ENCODE measurements around the gene FAM3A. TPM values are rescaled to one million over a fixed set of nuclear protein-coding genes. Genes with fewer than 3 reads are reported as not detected.

Gene FAM3A
- total and polyA plus RNA-seq, 3 experiments from 2014 or later = 28.4 to 29.6 (median 29.4) TPM

GRCh38 chrX:154459832-154460231 is 56.2 kb downstream of the FAM3A start:
- Mint-ChIP-seq H3K36me3 (peaks cover 0 to 25% (median 2%) of the 10 kb centered on the region in 3 donors), H3K4me1 (peaks cover 14 to 34% (median 18%) of the 10 kb centered on the region in 3 donors), H3K27ac (no peak overlapping the region), H3K27me3 (peaks cover 0 to 1% of the 10 kb centered on the region in 2 donors), H3K4me3 (peak overlapping the region in 5 of 7 donors; percentile 41 to 85 (median 64)), H3K9me3 (no peaks in the 10 kb centered on the region)
- Histone ChIP-seq H3K27ac (ENCODE audit: low read depth, low read length) (no peak overlapping the region), H3K9me3 (ENCODE audit: low read length) (no peaks in the 10 kb centered on the region), H3K27me3 (ENCODE audit: insufficient read depth, low read length, poor library complexity, severe bottlenecking) (no peaks in the 10 kb centered on the region), H3K4me1 (ENCODE audit: insufficient read depth, low read length) (peaks cover 5% of the 10 kb centered on the region), H3K4me3 (ENCODE audit: low read length) (no peak overlapping the region), H3K36me3 (ENCODE audit: insufficient read depth, low read length) (no peaks in the 10 kb centered on the region)
- ChIA-PET POLR2A (interaction anchor here (0.8 to 1.4 kb wide), 3 partner anchors 8 to 31 kb away, joined by 3 to 4 read pairs (median 3); partner anchors contain the start of genes FAM50A and SLC10A3), CTCF (interaction anchor here (1.3 kb wide), 1 partner anchor 61 kb away, joined by 4 read pairs; no protein-coding TSS in a partner anchor)
- DNase-seq = no peak

- no peaks in the 10 kb centered on the region for H3K27me3 ChIP-seq (ENCODE audit: insufficient read depth, low read length, poor library complexity, severe bottlenecking)
- no peak for DNase-seq
- Mint-ChIP-seq H3K36me3 (peaks cover 0 to 24% (median 2%) of the 10 kb centered on the region in 3 donors), H3K9me3 (no peaks in the 10 kb centered on the region), H3K27ac (peak overlapping the region; percentile 26 to 94 (median 54)), H3K4me1 (peaks cover 14 to 34% (median 18%) of the 10 kb centered on the region in 3 donors), H3K4me3 (peak overlapping the region; percentile 77 to 92 (median 83)), H3K27me3 (peaks cover 0 to 4% of the 10 kb centered on the region in 2 donors)
- H3K4me3 ChIP-seq (ENCODE audit: low read length) = peak overlapping the region; percentile 55
- ChIA-PET POLR2A (interaction anchor here (0.6 to 1.4 kb wide), 7 partner anchors 9 to 31 kb away, joined by 3 to 4 read pairs (median 3); partner anchors contain the start of genes FAM50A and SLC10A3), CTCF (interaction anchor here (1.3 kb wide), 1 partner anchor 60 kb away, joined by 4 read pairs; no protein-coding TSS in a partner anchor)
- no peaks in the 10 kb centered on the region for H3K36me3 ChIP-seq (ENCODE audit: insufficient read depth, low read length)
- peak overlapping the region; percentile 54 for H3K27ac ChIP-seq (ENCODE audit: low read depth, low read length)
- H3K4me1 ChIP-seq (ENCODE audit: insufficient read depth, low read length) = peaks cover 5% of the 10 kb centered on the region
- no peaks in the 10 kb centered on the region for H3K9me3 ChIP-seq (ENCODE audit: low read length)
Measured at GRCh38 chrX:154458954-154459778, 56.9 kb downstream of the FAM3A start.

GRCh38 chrX:154458116-154458953 is 57.7 kb downstream of the FAM3A start, which contains the start of gene PLXNA3:
PLXNA3 (plus strand) TSS chrX:154458281; CDS start chrX:154460184, 1,903 bp downstream.
- Mint-ChIP-seq H3K27me3 (peaks cover 0 to 5% of the 10 kb centered on the region in 2 donors), H3K4me1 (peaks cover 14 to 34% (median 18%) of the 10 kb centered on the region in 3 donors), H3K9me3 (no peaks in the 10 kb centered on the region), H3K4me3 (peak within 1 kb of the TSS; percentile 88 to 95 (median 92)), H3K27ac (peak within 1 kb of the TSS; percentile 88 to 98 (median 94)), H3K36me3 (peaks cover 0 to 25% (median 2%) of the 10 kb centered on the region in 3 donors)
- ChIA-PET CTCF (interaction anchor here (1.2 to 1.4 kb wide), 3 partner anchors 27 to 60 kb away, joined by 3 to 4 read pairs (median 3); partner anchors contain the start of gene RPL10), POLR2A (interaction anchor here (0.6 to 1.4 kb wide), 6 partner anchors 14 to 30 kb away, joined by 3 to 4 read pairs (median 3); partner anchors contain the start of gene FAM50A)
- H3K4me1 ChIP-seq (ENCODE audit: insufficient read depth, low read length) = peaks cover 5% of the 10 kb centered on the region
- H3K27ac ChIP-seq (ENCODE audit: low read depth, low read length) = peak within 1 kb of the TSS; percentile 54
- H3K36me3 ChIP-seq (ENCODE audit: insufficient read depth, low read length) = no peaks in the 10 kb centered on the region
- H3K27me3 ChIP-seq (ENCODE audit: insufficient read depth, low read length, poor library complexity, severe bottlenecking) = no peaks in the 10 kb centered on the region
- peak; percentile 57 to 81 (median 73) for DNase-seq
- no peaks in the 10 kb centered on the region for H3K9me3 ChIP-seq (ENCODE audit: low read length)
- H3K4me3 ChIP-seq (ENCODE audit: low read length) = peak within 1 kb of the TSS; percentile 55

GRCh38 chrX:154457491-154458115 is 58.4 kb downstream of the FAM3A start:
- Histone ChIP-seq H3K27ac (ENCODE audit: low read depth, low read length) (peak overlapping the region; percentile 24), H3K27me3 (ENCODE audit: insufficient read depth, low read length, poor library complexity, severe bottlenecking) (no peaks in the 10 kb centered on the region), H3K4me1 (ENCODE audit: insufficient read depth, low read length) (peaks cover 5% of the 10 kb centered on the region), H3K4me3 (ENCODE audit: low read length) (peak overlapping the region; percentile 26), H3K9me3 (ENCODE audit: low read length) (no peaks in the 10 kb centered on the region), H3K36me3 (ENCODE audit: insufficient read depth, low read length) (no peaks in the 10 kb centered on the region)
- Mint-ChIP-seq H3K27ac (peak overlapping the region; percentile 88 to 98 (median 94)), H3K36me3 (peaks cover 0 to 25% (median 2%) of the 10 kb centered on the region in 3 donors), H3K9me3 (no peaks in the 10 kb centered on the region), H3K27me3 (peaks cover 0 to 6% of the 10 kb centered on the region in 2 donors), H3K4me3 (peak overlapping the region; percentile 88 to 95 (median 92)), H3K4me1 (peaks cover 11 to 30% (median 18%) of the 10 kb centered on the region in 3 donors)
- DNase-seq = peak; percentile 47 to 79 (median 73)
- ChIA-PET POLR2A (interaction anchor here (0.8 to 1.1 kb wide), 4 partner anchors 14 to 29 kb away, joined by 3 to 4 read pairs (median 3); partner anchors contain the start of genes FAM50A and UBL4A), CTCF (interaction anchor here (1.2 to 1.4 kb wide), 2 partner anchors 28 to 59 kb away, joined by 3 read pairs; partner anchors contain the start of gene RPL10)

Other genes with a start within 250 kb of the FAM3A start
- gene TEX28, start 221.1 kb downstream of the FAM3A start, total RNA-seq = not detected
- gene TEX28, start 221.1 kb downstream of the FAM3A start, polyA plus RNA-seq = not detected
- gene TKTL1, start 220.4 kb downstream of the FAM3A start, total RNA-seq = under 1 TPM in 1 of 2 experiments, not detected in 1; 0.18 TPM
- gene TKTL1, start 220.4 kb downstream of the FAM3A start, polyA plus RNA-seq = 8.7 TPM
- 1,000 to 10,000 TPM; 1,299 to 1,356 TPM for gene FLNA, start 141.6 kb downstream of the FAM3A start, total RNA-seq
- 799 TPM for gene FLNA, start 141.6 kb downstream of the FAM3A start, polyA plus RNA-seq
- gene EMD, start 136.9 kb downstream of the FAM3A start, total RNA-seq = 100 to 1,000 TPM; 107 to 119 TPM
- 37.2 TPM for gene EMD, start 136.9 kb downstream of the FAM3A start, polyA plus RNA-seq
- 1,000 to 10,000 TPM; 3,198 to 3,218 TPM for gene RPL10, start 117.9 kb downstream of the FAM3A start, total RNA-seq
- 4,855 TPM for gene RPL10, start 117.9 kb downstream of the FAM3A start, polyA plus RNA-seq
- gene DNASE1L1, start 107.0 kb downstream of the FAM3A start, total RNA-seq = 10 to 100 TPM in 1 of 2 experiments, 1 to 10 TPM in 1; 9.8 to 10.1 TPM
- 19.1 TPM for gene DNASE1L1, start 107.0 kb downstream of the FAM3A start, polyA plus RNA-seq
- gene TAFAZZIN, start 104.7 kb downstream of the FAM3A start, total RNA-seq = 10 to 100 TPM; 51.9 to 52.3 TPM
- gene TAFAZZIN, start 104.7 kb downstream of the FAM3A start, polyA plus RNA-seq = 41.4 TPM
- 10 to 100 TPM; 43.0 to 43.2 TPM for gene ATP6AP1, start 87.6 kb downstream of the FAM3A start, total RNA-seq
- gene ATP6AP1, start 87.6 kb downstream of the FAM3A start, polyA plus RNA-seq = 129 TPM
- 100 to 1,000 TPM; 107 to 113 TPM for gene GDI1, start 79.1 kb downstream of the FAM3A start, total RNA-seq
- gene GDI1, start 79.1 kb downstream of the FAM3A start, polyA plus RNA-seq = 49.1 TPM
- gene FAM50A, start 72.1 kb downstream of the FAM3A start, total RNA-seq = 10 to 100 TPM; 79.5 to 81.3 TPM
- gene FAM50A, start 72.1 kb downstream of the FAM3A start, polyA plus RNA-seq = 59.6 TPM
- gene PLXNA3, start 58.0 kb downstream of the FAM3A start, total RNA-seq = 10 to 100 TPM; 34.1 to 39.2 TPM
- 0.79 TPM for gene PLXNA3, start 58.0 kb downstream of the FAM3A start, polyA plus RNA-seq
- gene LAGE3, start 37.0 kb downstream of the FAM3A start, total RNA-seq = 10 to 100 TPM; 72.5 to 74.6 TPM
- 51.2 TPM for gene LAGE3, start 37.0 kb downstream of the FAM3A start, polyA plus RNA-seq
- 10 to 100 TPM; 58.9 to 64.3 TPM for gene UBL4A, start 29.6 kb downstream of the FAM3A start, total RNA-seq
- 55.3 TPM for gene UBL4A, start 29.6 kb downstream of the FAM3A start, polyA plus RNA-seq
- gene SLC10A3, start 25.6 kb downstream of the FAM3A start, total RNA-seq = 10 to 100 TPM; 40.8 to 45.7 TPM
- gene SLC10A3, start 25.6 kb downstream of the FAM3A start, polyA plus RNA-seq = 81.0 TPM
- gene G6PD, start 30.6 kb upstream of the FAM3A start, total RNA-seq = 100 to 1,000 TPM; 108 to 116 TPM
- 10.7 TPM for gene G6PD, start 30.6 kb upstream of the FAM3A start, polyA plus RNA-seq
- gene IKBKG, start 31.4 kb upstream of the FAM3A start, total RNA-seq = 10 to 100 TPM; 33.9 to 35.4 TPM
- gene IKBKG, start 31.4 kb upstream of the FAM3A start, polyA plus RNA-seq = 34.8 TPM
- gene CTAG1A, start 68.9 kb upstream of the FAM3A start, total RNA-seq = not detected
- gene CTAG1A, start 68.9 kb upstream of the FAM3A start, polyA plus RNA-seq = not detected
- gene CTAG1B, start 103.0 kb upstream of the FAM3A start, total RNA-seq = not detected
- gene CTAG1B, start 103.0 kb upstream of the FAM3A start, polyA plus RNA-seq = not detected
- 10 to 100 TPM; 44.1 to 47.3 TPM for gene CTAG2, start 137.3 kb upstream of the FAM3A start, total RNA-seq
- gene CTAG2, start 137.3 kb upstream of the FAM3A start, polyA plus RNA-seq = not detected
- 1 to 10 TPM; 6.2 to 6.7 TPM for gene GAB3, start 234.8 kb upstream of the FAM3A start, total RNA-seq
- 11.9 TPM for gene GAB3, start 234.8 kb upstream of the FAM3A start, polyA plus RNA-seq
- gene DKC1, start 246.6 kb upstream of the FAM3A start, total RNA-seq = 100 to 1,000 TPM; 214 to 219 TPM
- 43.6 TPM for gene DKC1, start 246.6 kb upstream of the FAM3A start, polyA plus RNA-seq

Data from CD8-positive, alpha-beta memory T cell (primary cell).